K562 (cell line): ENCODE measurements around the gene ASCC2. TPM values are rescaled to one million over a fixed set of nuclear protein-coding genes. Genes with fewer than 3 reads are reported as not detected.

Experiments used
- CBX5 ChIP-seq: IDR thresholded peaks from 2 replicates; pipeline ENCODE4 v1.6.1; 2014; ENCODE audit warnings: low read depth, borderline replicate concordance
- ILF3 ChIP-seq: fragments of 450-650 bp; IDR thresholded peaks from 2 replicates; pipeline ENCODE4 v1.6.1; 2018; ENCODE audit warnings: antibody characterized with exemption, mild to moderate bottlenecking, moderate library complexity, borderline replicate concordance
- NFATC3 ChIP-seq: fragments of 450-650 bp; IDR thresholded peaks from 2 replicates; pipeline ENCODE4 v1.6.1; 2017; ENCODE audit warnings: mild to moderate bottlenecking
- RBM25 ChIP-seq: fragments of 200-400 bp; formaldehyde crosslinking; IDR thresholded peaks from 2 replicates; pipeline ENCODE4 v1.6.1; 2018; ENCODE audit warnings: low read length, low read depth, moderate library complexity; ENCODE audit not compliant: severe bottlenecking
- SMARCC2 ChIP-seq: fragments of 450-650 bp; IDR thresholded peaks from 2 replicates; pipeline ENCODE4 v1.6.1; 2017; ENCODE audit warnings: antibody characterized with exemption, moderate library complexity, mild to moderate bottlenecking, low read depth
- ZNF124 ChIP-seq: sonication (generic); formaldehyde crosslinking; IDR thresholded peaks from 2 replicates; pipeline ENCODE4 v1.8.1; 2022; ENCODE audit warnings: missing genetic modification reagents
- polyA plus RNA-seq, 8 experiments: library from polyadenylated mRNA; depleted of rRNA in 4 of 8; stranded (reverse) in 5 of 8; unstranded in 3 of 8; fragments of >200 nt; fragmentation: Nextera tagmentation in 2 of 8; fragmentation: Illumina TruSeq in 1 of 8; extraction: Ambion mirVana in 2 of 8; extraction: Trizol in 1 of 8; gene quantifications; 2 replicates each; pipeline versions ENCODE4 v1.2.1 to v1.2.3, GENCODE V29; 2011 to 2014; ENCODE audit warnings: inconsistent platforms in 1 of 8, missing spikeins in 1 of 8
- total RNA-seq, 7 experiments: library from RNA; depleted of rRNA in 6 of 7; stranded (reverse); fragments of >200 nt in 6 of 7; fragmentation: Illumina TruSeq in 2 of 7; extraction: Trizol in 2 of 7; gene quantifications; 2 replicates each; pipeline versions ENCODE4 v1.2.1 to v1.2.3, GENCODE V29; 2011 to 2021; ENCODE audit warnings: low replicate concordance in 1 of 7
- TF ChIP-seq, protein P1 (sequence below): IDR thresholded peaks from 3 replicates; pipeline ENCODE4 v1.6.1; 2011; ENCODE audit warnings: borderline replicate concordance, mild to moderate bottlenecking; ENCODE audit not compliant: insufficient read length, insufficient read depth
- TF ChIP-seq, protein P2 (sequence below), 2 experiments: fragments of 450-650 bp in 1 of 2; IDR thresholded peaks; 2 replicates each; pipeline ENCODE4 v1.6.1; 2011 to 2017; ENCODE audit warnings: low read depth in 2 of 2, antibody characterized with exemption in 1 of 2, borderline replicate concordance in 1 of 2, low read length in 1 of 2, mild to moderate bottlenecking in 1 of 2, mixed read lengths in 1 of 2; ENCODE audit not compliant: control insufficient read depth in 1 of 2
- TF ChIP-seq, protein P3 (sequence below): fragments of 250-450 bp; sonication (Bioruptor Pico); IDR thresholded peaks from 2 replicates; pipeline ENCODE4 v1.8.0; 2022; ENCODE audit warnings: inconsistent platforms
- TF ChIP-seq, protein P4 (sequence below), 2 experiments: fragments of 450-650 bp in 1 of 2; sonication (generic) in 1 of 2; formaldehyde crosslinking in 1 of 2; IDR thresholded peaks; 2 replicates each; pipeline versions ENCODE4 v1.7.1 to v1.9.0; 2016 to 2022; ENCODE audit warnings: inconsistent platforms in 1 of 2, mild to moderate bottlenecking in 1 of 2, missing genetic modification reagents in 1 of 2

ASCC2 gene
- total and polyA plus RNA-seq, 9 of the 15 experiments (the other 6 are each of a cell fraction or from before 2014, with no cell fraction given): 4.0 to 46.7 (median 26.8) TPM

DNA sequence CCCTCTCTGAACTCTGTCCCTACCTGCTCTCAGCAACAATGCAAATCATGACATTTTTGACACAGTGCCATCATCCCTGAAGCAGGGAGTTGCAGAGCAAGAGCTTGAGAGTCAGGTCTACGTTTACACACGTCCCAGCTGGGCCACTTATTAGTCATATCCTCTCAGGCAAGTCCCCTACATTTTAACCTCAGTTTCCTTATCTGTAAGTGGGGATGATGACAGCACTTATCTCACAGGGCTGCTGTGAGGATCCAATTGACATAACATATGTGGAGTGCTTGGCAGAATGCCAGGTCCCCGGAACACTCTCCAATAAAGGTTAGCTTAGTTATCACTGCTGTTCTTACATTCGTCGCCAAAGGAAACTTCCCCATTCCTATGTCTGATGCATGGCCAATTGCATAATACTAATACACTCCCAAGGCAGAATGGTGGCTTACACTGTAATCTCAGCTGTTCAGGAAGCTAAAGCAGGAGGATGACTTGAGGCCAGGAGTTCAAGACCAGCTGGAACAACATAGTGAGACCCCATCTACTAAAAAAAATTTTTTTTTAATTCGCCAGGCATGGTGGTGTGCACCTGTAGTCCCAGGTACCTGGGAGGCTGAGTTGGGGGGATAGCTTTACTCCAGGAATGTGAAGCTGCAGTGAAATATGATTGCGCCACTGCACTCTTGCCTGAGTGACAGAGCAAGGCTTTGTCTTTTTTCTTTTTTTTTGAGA lies 16.6 kb downstream of the ASCC2 start (continued):
- TF ChIP-seq, protein P1, sequence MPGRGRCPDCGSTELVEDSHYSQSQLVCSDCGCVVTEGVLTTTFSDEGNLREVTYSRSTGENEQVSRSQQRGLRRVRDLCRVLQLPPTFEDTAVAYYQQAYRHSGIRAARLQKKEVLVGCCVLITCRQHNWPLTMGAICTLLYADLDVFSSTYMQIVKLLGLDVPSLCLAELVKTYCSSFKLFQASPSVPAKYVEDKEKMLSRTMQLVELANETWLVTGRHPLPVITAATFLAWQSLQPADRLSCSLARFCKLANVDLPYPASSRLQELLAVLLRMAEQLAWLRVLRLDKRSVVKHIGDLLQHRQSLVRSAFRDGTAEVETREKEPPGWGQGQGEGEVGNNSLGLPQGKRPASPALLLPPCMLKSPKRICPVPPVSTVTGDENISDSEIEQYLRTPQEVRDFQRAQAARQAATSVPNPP: no peak
- TF ChIP-seq CBX5 (no peak), ILF3 (no peak), SMARCC2 (peak; percentile 75), NFATC3 (no peak), ZNF124 (no peak), RBM25 (peak; percentile 94)
- TF ChIP-seq, protein P2, sequence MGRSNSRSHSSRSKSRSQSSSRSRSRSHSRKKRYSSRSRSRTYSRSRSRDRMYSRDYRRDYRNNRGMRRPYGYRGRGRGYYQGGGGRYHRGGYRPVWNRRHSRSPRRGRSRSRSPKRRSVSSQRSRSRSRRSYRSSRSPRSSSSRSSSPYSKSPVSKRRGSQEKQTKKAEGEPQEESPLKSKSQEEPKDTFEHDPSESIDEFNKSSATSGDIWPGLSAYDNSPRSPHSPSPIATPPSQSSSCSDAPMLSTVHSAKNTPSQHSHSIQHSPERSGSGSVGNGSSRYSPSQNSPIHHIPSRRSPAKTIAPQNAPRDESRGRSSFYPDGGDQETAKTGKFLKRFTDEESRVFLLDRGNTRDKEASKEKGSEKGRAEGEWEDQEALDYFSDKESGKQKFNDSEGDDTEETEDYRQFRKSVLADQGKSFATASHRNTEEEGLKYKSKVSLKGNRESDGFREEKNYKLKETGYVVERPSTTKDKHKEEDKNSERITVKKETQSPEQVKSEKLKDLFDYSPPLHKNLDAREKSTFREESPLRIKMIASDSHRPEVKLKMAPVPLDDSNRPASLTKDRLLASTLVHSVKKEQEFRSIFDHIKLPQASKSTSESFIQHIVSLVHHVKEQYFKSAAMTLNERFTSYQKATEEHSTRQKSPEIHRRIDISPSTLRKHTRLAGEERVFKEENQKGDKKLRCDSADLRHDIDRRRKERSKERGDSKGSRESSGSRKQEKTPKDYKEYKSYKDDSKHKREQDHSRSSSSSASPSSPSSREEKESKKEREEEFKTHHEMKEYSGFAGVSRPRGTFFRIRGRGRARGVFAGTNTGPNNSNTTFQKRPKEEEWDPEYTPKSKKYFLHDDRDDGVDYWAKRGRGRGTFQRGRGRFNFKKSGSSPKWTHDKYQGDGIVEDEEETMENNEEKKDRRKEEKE (IDR thresholded peaks at IDR 0.05; ENCODE audit: borderline replicate concordance in 1 of 2, control insufficient read depth in 1 of 2, low read depth in 2 of 2, low read length in 1 of 2): no peak
- TF ChIP-seq, protein P3, sequence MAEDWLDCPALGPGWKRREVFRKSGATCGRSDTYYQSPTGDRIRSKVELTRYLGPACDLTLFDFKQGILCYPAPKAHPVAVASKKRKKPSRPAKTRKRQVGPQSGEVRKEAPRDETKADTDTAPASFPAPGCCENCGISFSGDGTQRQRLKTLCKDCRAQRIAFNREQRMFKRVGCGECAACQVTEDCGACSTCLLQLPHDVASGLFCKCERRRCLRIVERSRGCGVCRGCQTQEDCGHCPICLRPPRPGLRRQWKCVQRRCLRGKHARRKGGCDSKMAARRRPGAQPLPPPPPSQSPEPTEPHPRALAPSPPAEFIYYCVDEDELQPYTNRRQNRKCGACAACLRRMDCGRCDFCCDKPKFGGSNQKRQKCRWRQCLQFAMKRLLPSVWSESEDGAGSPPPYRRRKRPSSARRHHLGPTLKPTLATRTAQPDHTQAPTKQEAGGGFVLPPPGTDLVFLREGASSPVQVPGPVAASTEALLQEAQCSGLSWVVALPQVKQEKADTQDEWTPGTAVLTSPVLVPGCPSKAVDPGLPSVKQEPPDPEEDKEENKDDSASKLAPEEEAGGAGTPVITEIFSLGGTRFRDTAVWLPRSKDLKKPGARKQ: no peak
- TF ChIP-seq, protein P4, sequence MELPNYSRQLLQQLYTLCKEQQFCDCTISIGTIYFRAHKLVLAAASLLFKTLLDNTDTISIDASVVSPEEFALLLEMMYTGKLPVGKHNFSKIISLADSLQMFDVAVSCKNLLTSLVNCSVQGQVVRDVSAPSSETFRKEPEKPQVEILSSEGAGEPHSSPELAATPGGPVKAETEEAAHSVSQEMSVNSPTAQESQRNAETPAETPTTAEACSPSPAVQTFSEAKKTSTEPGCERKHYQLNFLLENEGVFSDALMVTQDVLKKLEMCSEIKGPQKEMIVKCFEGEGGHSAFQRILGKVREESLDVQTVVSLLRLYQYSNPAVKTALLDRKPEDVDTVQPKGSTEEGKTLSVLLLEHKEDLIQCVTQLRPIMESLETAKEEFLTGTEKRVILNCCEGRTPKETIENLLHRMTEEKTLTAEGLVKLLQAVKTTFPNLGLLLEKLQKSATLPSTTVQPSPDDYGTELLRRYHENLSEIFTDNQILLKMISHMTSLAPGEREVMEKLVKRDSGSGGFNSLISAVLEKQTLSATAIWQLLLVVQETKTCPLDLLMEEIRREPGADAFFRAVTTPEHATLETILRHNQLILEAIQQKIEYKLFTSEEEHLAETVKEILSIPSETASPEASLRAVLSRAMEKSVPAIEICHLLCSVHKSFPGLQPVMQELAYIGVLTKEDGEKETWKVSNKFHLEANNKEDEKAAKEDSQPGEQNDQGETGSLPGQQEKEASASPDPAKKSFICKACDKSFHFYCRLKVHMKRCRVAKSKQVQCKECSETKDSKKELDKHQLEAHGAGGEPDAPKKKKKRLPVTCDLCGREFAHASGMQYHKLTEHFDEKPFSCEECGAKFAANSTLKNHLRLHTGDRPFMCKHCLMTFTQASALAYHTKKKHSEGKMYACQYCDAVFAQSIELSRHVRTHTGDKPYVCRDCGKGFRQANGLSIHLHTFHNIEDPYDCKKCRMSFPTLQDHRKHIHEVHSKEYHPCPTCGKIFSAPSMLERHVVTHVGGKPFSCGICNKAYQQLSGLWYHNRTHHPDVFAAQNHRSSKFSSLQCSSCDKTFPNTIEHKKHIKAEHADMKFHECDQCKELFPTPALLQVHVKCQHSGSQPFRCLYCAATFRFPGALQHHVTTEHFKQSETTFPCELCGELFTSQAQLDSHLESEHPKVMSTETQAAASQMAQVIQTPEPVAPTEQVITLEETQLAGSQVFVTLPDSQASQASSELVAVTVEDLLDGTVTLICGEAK (IDR thresholded peaks at IDR 0.05): 0 out of 2 replicates have a peak, but pooled peaks have one; percentile 15
- TF ChIP-seq, protein P4 (CRISPR knock-in tag; IDR thresholded peaks at IDR 0.05): no peak
